H9 (cell line): ENCODE results near the gene IL1RAP. TPM values are rescaled to one million over a fixed set of nuclear protein-coding genes. Genes with fewer than 3 reads are reported as not detected.

ENCODE experiments used
- DNase-seq: peaks from one replicate; pipeline ENCODE4 v3.0.0-alpha.2; 2017
- H2AFZ ChIP-seq: one replicate; pipeline ENCODE4 v1.6.1; 2013; ENCODE audit warnings: mild to moderate bottlenecking, low read length, control low read depth, moderate library complexity
- H2AK5ac ChIP-seq: 2 replicates; pipeline ENCODE4 v1.6.1; 2013; ENCODE audit warnings: low read length, control low read depth, mixed read lengths; ENCODE audit not compliant: insufficient read length
- H2BK120ac ChIP-seq: one replicate; pipeline ENCODE4 v1.6.1; 2013; ENCODE audit warnings: low read depth, mild to moderate bottlenecking, low read length, control low read depth, inconsistent platforms; ENCODE audit not compliant: poor library complexity, severe bottlenecking
- H2BK12ac ChIP-seq: 2 replicates; pipeline ENCODE4 v1.6.1; 2013; ENCODE audit warnings: low read length, control low read depth, mixed read lengths, low read depth; ENCODE audit not compliant: insufficient read length
- H2BK15ac ChIP-seq: 2 replicates; pipeline ENCODE4 v1.6.1; 2013; ENCODE audit warnings: low read depth, low read length, control low read depth
- H2BK20ac ChIP-seq: one replicate; pipeline ENCODE4 v1.6.1; 2013; ENCODE audit warnings: low read depth, mild to moderate bottlenecking, low read length, control low read depth, inconsistent platforms; ENCODE audit not compliant: poor library complexity, severe bottlenecking
- H2BK5ac ChIP-seq: 2 replicates; pipeline ENCODE4 v1.6.1; 2013; ENCODE audit warnings: low read length, control low read depth, mixed read lengths; ENCODE audit not compliant: insufficient read length
- H3K14ac ChIP-seq: 2 replicates; pipeline ENCODE4 v1.6.1; 2013; ENCODE audit warnings: low read length, control low read depth; ENCODE audit not compliant: insufficient read depth
- H3K18ac ChIP-seq: 2 replicates; pipeline ENCODE4 v1.6.1; 2013; ENCODE audit warnings: low read depth, mild to moderate bottlenecking, mixed read lengths, low read length, control low read depth; ENCODE audit not compliant: insufficient read length
- H3K23ac ChIP-seq: 2 replicates; pipeline ENCODE4 v1.6.1; 2013; ENCODE audit warnings: low read length, control low read depth, mixed read lengths, low read depth; ENCODE audit not compliant: insufficient read length
- H3K23me2 ChIP-seq: 2 replicates; pipeline ENCODE4 v1.6.1; 2013; ENCODE audit warnings: low read depth, mild to moderate bottlenecking, mixed read lengths, low read length, control low read depth; ENCODE audit not compliant: insufficient read length, poor library complexity, severe bottlenecking
- H3K27ac ChIP-seq: 2 replicates; pipeline ENCODE4 v1.5.1; 2013; ENCODE audit warnings: low read length, control low read depth, mixed read lengths, low read depth; ENCODE audit not compliant: insufficient read length
- H3K27me3 ChIP-seq: 2 replicates; pipeline ENCODE4 v1.6.1; 2013; ENCODE audit warnings: low read length, control low read depth, inconsistent platforms; ENCODE audit not compliant: insufficient read depth
- H3K4ac ChIP-seq: 2 replicates; pipeline ENCODE4 v1.6.1; 2013; ENCODE audit warnings: low read depth, mild to moderate bottlenecking, control low read depth, inconsistent platforms, low read length, moderate library complexity
- H3K4me1 ChIP-seq: 2 replicates; pipeline ENCODE4 v1.6.1; 2013; ENCODE audit warnings: low read length, control low read depth, inconsistent platforms; ENCODE audit not compliant: insufficient read depth
- H3K4me2 ChIP-seq: 2 replicates; pipeline ENCODE4 v1.6.1; 2013; ENCODE audit warnings: low read length, control low read depth, mixed read lengths; ENCODE audit not compliant: insufficient read length, insufficient read depth
- H3K56ac ChIP-seq: 2 replicates; pipeline ENCODE4 v1.6.1; 2013; ENCODE audit warnings: low read depth, mild to moderate bottlenecking, mixed read lengths, low read length, control low read depth; ENCODE audit not compliant: insufficient read length
- H3K79me1 ChIP-seq: 2 replicates; pipeline ENCODE4 v1.6.1; 2013; ENCODE audit warnings: low read depth, mild to moderate bottlenecking, moderate library complexity, low read length, control low read depth, inconsistent platforms; ENCODE audit not compliant: insufficient read depth, poor library complexity, severe bottlenecking
- H3K79me2 ChIP-seq: 2 replicates; pipeline ENCODE4 v1.6.1; 2013; ENCODE audit warnings: low read length, control low read depth, inconsistent platforms; ENCODE audit not compliant: insufficient read depth
- H3K9ac ChIP-seq: 2 replicates; pipeline ENCODE4 v1.6.1; 2013; ENCODE audit warnings: low read length, control low read depth, mixed read lengths; ENCODE audit not compliant: insufficient read length; ENCODE audit errors: extremely low read depth
- H3K9me3 ChIP-seq: one replicate; pipeline ENCODE4 v1.6.1; 2013; ENCODE audit warnings: low read depth, low read length, inconsistent platforms; ENCODE audit not compliant: control insufficient read depth
- H3T11ph ChIP-seq: one replicate; pipeline ENCODE4 v1.6.1; 2013; ENCODE audit warnings: mild to moderate bottlenecking, low read length, control low read depth, inconsistent platforms
- H4K20me1 ChIP-seq: one replicate; pipeline ENCODE4 v1.6.1; 2013; ENCODE audit not compliant: control insufficient read depth, insufficient read length, insufficient read depth
- H4K5ac ChIP-seq: 2 replicates; pipeline ENCODE4 v1.6.1; 2013; ENCODE audit warnings: low read depth, mild to moderate bottlenecking, mixed read lengths, low read length, control low read depth; ENCODE audit not compliant: insufficient read length
- H4K8ac ChIP-seq: replicated peaks from 2 replicates; pipeline ENCODE4 v1.6.1; 2013; ENCODE audit warnings: low read length, control low read depth, mixed read lengths, low read depth; ENCODE audit not compliant: insufficient read length
- H4K91ac ChIP-seq: 2 replicates; pipeline ENCODE4 v1.6.1; 2013; ENCODE audit warnings: low read depth, mild to moderate bottlenecking, moderate library complexity, mixed read lengths, low read length, control low read depth; ENCODE audit not compliant: insufficient read length
- H3K27ac Mint-ChIP-seq, 3 experiments: 2 replicates in 2 of 3; 3 replicates in 1 of 3; pipeline ENCODE4 v1.8.0; 2020 to 2021; ENCODE audit warnings: mixed read lengths in 3 of 3, mild to moderate bottlenecking in 1 of 3, moderate library complexity in 1 of 3
- H3K27me3 Mint-ChIP-seq: 2 replicates; pipeline ENCODE4 v1.8.0; 2021; ENCODE audit warnings: low read depth, mild to moderate bottlenecking, moderate library complexity, mixed read lengths
- H3K36me3 Mint-ChIP-seq, 3 experiments: 2 replicates in 2 of 3; 3 replicates in 1 of 3; pipeline ENCODE4 v1.8.0; 2020 to 2021; ENCODE audit warnings: low read depth in 3 of 3, mixed read lengths in 3 of 3; ENCODE audit not compliant: insufficient read depth in 1 of 3
- H3K4me1 Mint-ChIP-seq, 2 experiments: 2 replicates each; pipeline ENCODE4 v1.8.0; 2020; ENCODE audit warnings: mixed read lengths in 2 of 2
- H3K4me3 Mint-ChIP-seq, 2 experiments: 2 replicates in 1 of 2; 3 replicates in 1 of 2; pipeline ENCODE4 v1.8.0; 2020 to 2021; ENCODE audit warnings: mild to moderate bottlenecking in 2 of 2, mixed read lengths in 2 of 2, moderate library complexity in 1 of 2
- H3K9me3 Mint-ChIP-seq, 2 experiments: 2 replicates in 1 of 2; 3 replicates in 1 of 2; pipeline ENCODE4 v1.8.0; 2020; ENCODE audit warnings: mild to moderate bottlenecking in 2 of 2, mixed read lengths in 2 of 2, moderate library complexity in 1 of 2
- WGBS: extraction: QIAGEN DNeasy Blood & Tissue Kit; methylation state at CpG from one replicate; pipeline ENCODE4 v1.1.7; 2013; ENCODE audit warnings: missing lambda C conversion rate, low lambda C conversion rate, mixed read lengths; ENCODE audit not compliant: insufficient read length; ENCODE audit errors: extremely low coverage; 5-methylcytosine and 5-hydroxymethylcytosine counted together
- total RNA-seq: library from RNA; stranded (reverse); gene quantifications from 2 replicates; pipeline ENCODE4 v1.2.1, GENCODE V29; 2021
- TF ChIP-seq, protein P1 (sequence below): fragments of 200-600 bp; sonication (generic); conservative IDR thresholded peaks from 3 replicates; pipeline ENCODE4 v1.8.0; 2021; ENCODE audit warnings: antibody characterized with exemption, mild to moderate bottlenecking

IL1RAP gene
- total RNA-seq, 1 experiment from 2014 or later = 4.6 TPM

DNA sequence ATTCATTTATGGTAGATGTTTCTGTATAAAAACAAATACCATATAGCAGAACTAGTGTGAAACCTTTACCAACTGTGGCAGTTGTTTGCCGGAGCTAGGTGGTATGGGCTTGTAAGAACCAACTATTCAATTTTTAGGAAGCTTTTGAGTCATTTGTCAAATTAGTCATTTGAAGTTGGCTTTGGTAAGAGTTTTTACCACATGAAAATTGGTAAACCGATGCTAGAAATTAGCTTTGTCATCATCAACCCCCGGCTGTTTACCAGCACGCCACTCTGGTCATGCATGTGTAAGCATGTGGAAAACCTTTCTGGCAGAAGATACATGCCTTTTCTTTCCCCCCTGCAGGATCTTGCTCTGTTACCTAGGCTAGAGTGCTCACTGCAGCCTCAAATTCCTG is 63.3 kb downstream of the IL1RAP start:
- H3K79me1 ChIP-seq = no peaks in the 10 kb centered on the region
- no peaks in the 10 kb centered on the region for H4K20me1 ChIP-seq
- H2BK120ac ChIP-seq = no peak overlapping the region
- H2BK5ac ChIP-seq = no peak overlapping the region
- H2BK15ac ChIP-seq = no peak overlapping the region
- H2BK20ac ChIP-seq = no peak overlapping the region
- no peak overlapping the region for H4K5ac ChIP-seq
- no peak overlapping the region for H3K23ac ChIP-seq
- no peak overlapping the region for H2AFZ ChIP-seq
- H3K23me2 ChIP-seq = no peaks in the 10 kb centered on the region
- TF ChIP-seq, protein P1, sequence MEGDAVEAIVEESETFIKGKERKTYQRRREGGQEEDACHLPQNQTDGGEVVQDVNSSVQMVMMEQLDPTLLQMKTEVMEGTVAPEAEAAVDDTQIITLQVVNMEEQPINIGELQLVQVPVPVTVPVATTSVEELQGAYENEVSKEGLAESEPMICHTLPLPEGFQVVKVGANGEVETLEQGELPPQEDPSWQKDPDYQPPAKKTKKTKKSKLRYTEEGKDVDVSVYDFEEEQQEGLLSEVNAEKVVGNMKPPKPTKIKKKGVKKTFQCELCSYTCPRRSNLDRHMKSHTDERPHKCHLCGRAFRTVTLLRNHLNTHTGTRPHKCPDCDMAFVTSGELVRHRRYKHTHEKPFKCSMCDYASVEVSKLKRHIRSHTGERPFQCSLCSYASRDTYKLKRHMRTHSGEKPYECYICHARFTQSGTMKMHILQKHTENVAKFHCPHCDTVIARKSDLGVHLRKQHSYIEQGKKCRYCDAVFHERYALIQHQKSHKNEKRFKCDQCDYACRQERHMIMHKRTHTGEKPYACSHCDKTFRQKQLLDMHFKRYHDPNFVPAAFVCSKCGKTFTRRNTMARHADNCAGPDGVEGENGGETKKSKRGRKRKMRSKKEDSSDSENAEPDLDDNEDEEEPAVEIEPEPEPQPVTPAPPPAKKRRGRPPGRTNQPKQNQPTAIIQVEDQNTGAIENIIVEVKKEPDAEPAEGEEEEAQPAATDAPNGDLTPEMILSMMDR = no peak
- no peak overlapping the region for H3K4me2 ChIP-seq
- H3K9me3 ChIP-seq = no peaks in the 10 kb centered on the region
- H3K4me1 ChIP-seq = no peaks in the 10 kb centered on the region
- no peak overlapping the region for H3K27ac ChIP-seq
- no peak overlapping the region for H3K4ac ChIP-seq
- H3K9ac ChIP-seq = no peak overlapping the region
- no peak overlapping the region for H4K91ac ChIP-seq
- no peak for DNase-seq
- no CpG with 5 or more reads among the region's 4 CpGs for WGBS
- Mint-ChIP-seq H3K4me1 (peaks cover 3 to 4% of the 10 kb centered on the region in 2 experiments; a peak in 1 of 4 replicates), H3K4me3 (no peak overlapping the region), H3K27ac (no peak overlapping the region), H3K27me3 (no peaks in the 10 kb centered on the region), H3K9me3 (peaks cover 0 to 2% of the 10 kb centered on the region in 2 experiments; a peak in 2 of 5 replicates), H3K36me3 (peaks cover 0 to 4% (median 0%) of the 10 kb centered on the region in 3 experiments; a peak in 2 of 7 replicates)
- no peaks in the 10 kb centered on the region for H3K27me3 ChIP-seq
- H3K56ac ChIP-seq = no peak overlapping the region
- H3K79me2 ChIP-seq = no peaks in the 10 kb centered on the region
- no peak overlapping the region for H3K14ac ChIP-seq
- H2BK12ac ChIP-seq = no peak overlapping the region
- H3T11ph ChIP-seq = no peak overlapping the region
- H4K8ac ChIP-seq = no peak overlapping the region
- H3K18ac ChIP-seq = no peak overlapping the region
- no peak overlapping the region for H2AK5ac ChIP-seq
